Adipose tissue (tissue), 3 donors: Measurements from ENCODE around the gene ULK1. TPM values are rescaled to one million over a fixed set of nuclear protein-coding genes. Genes with fewer than 3 reads are reported as not detected.
"Not testable (repeated sequence)": the region's sequence is repeated elsewhere in the genome, so short reads cannot be mapped to it uniquely, and the experiment has no call there.

Experiments used
- H3K27ac ChIP-seq: one replicate; pipeline ENCODE4 v1.5.1; 2013; ENCODE audit warnings: low read depth, low read length
- WGBS, 3 donors: extraction: QIAGEN DNeasy Blood & Tissue Kit; methylation state at CpG; one replicate each; pipeline ENCODE4 v1.1.7; 2013; 5-methylcytosine and 5-hydroxymethylcytosine counted together
- polyA plus RNA-seq, 3 donors: library from polyadenylated mRNA; stranded (reverse); fragments of 200-250 nt; gene quantifications; one replicate each; pipeline ENCODE4 v1.2.3, GENCODE V29; 2013
- donor health status: healthy with polysubstance abuse.
- donor health status: Bipolar disorder and iron deficiency.
- donor health status: healthy.

Gene ULK1
- polyA plus RNA-seq, 3 donors = 13.7 to 47.1 (median 26.2) TPM

GRCh38 chr12:131948166-131948712, 53.8 kb downstream of the ULK1 start:
- no peak overlapping the region for H3K27ac ChIP-seq
- WGBS, 3 donors = 65 to 84% (median 68%) methylated on average over 1 of the region's 1 CpG

GRCh38 chr12:131948713-131949430, 54.5 kb downstream of the ULK1 start:
- not testable (repeated sequence) for H3K27ac ChIP-seq
- WGBS, 3 donors = 32 to 47% (median 43%) methylated on average over 23 of the region's 23 CpGs

GRCh38 chr12:131949431-131950181, 55.2 kb downstream of the ULK1 start, which contains the start of gene EP400:
EP400 (plus strand) TSS chr12:131949942; CDS start chr12:131960620, 10,678 bp downstream.
- peak within 1 kb of the TSS; percentile 57 for H3K27ac ChIP-seq
- WGBS, 3 donors = 2 to 4% (median 2%) methylated on average over 45 to 97 of the region's 97 CpGs

GRCh38 chr12:131950182-131950913, 55.9 kb downstream of the ULK1 start:
- peak overlapping the region; percentile 57 for H3K27ac ChIP-seq
- WGBS, 3 donors = 1% methylated on average over 77 to 79 of the region's 79 CpGs

GRCh38 chr12:131953810-131954209, 59.4 kb downstream of the ULK1 start:
- H3K27ac ChIP-seq = not testable (repeated sequence)
- WGBS, 3 donors = 96% methylated on average over 9 of the region's 9 CpGs

GRCh38 chr12:131954460-131954859, 60.0 kb downstream of the ULK1 start:
- H3K27ac ChIP-seq = not testable (repeated sequence)
- 89 to 97% (median 95%) methylated on average over 13 of the region's 13 CpGs for WGBS, 3 donors

- H3K27ac ChIP-seq = no peak overlapping the region
- 59 to 84% (median 81%) methylated on average over 4 of the region's 4 CpGs for WGBS, 3 donors
Measured at GRCh38 chr12:131959116-131959515, 64.7 kb downstream of the ULK1 start.

GRCh38 chr12:131959641-131960589, 65.5 kb downstream of the ULK1 start:
- 64 to 80% (median 67%) methylated on average over 16 of the region's 16 CpGs for WGBS, 3 donors
- H3K27ac ChIP-seq = no peak overlapping the region

- WGBS, 3 donors = 91 to 93% (median 93%) methylated on average over 18 to 21 of the region's 30 CpGs
Measured at GRCh38 chr12:131960590-131961325, 66.3 kb downstream of the ULK1 start.

GRCh38 chr12:131961328-131961727, 66.9 kb downstream of the ULK1 start:
- 80 to 100% (median 95%) methylated on average over 1 to 12 of the region's 20 CpGs for WGBS, 3 donors
- H3K27ac ChIP-seq = not testable (repeated sequence)

More at GRCh38 chr12:131960590-131961325, 66.3 kb downstream of the ULK1 start:
- H3K27ac ChIP-seq = not testable (repeated sequence)

- no peak overlapping the region for H3K27ac ChIP-seq
- WGBS, 3 donors = 84 to 90% (median 90%) methylated on average over 8 of the region's 8 CpGs
Measured at GRCh38 chr12:131962069-131962468, 67.6 kb downstream of the ULK1 start.

GRCh38 chr12:131963381-131963780, 69.0 kb downstream of the ULK1 start:
- 83 to 85% (median 84%) methylated on average over 4 of the region's 4 CpGs for WGBS, 3 donors

GRCh38 chr12:131965073-131965472, 70.7 kb downstream of the ULK1 start:
- 73 to 91% (median 79%) methylated on average over 2 of the region's 2 CpGs for WGBS, 3 donors
- no peak overlapping the region for H3K27ac ChIP-seq

More at GRCh38 chr12:131963381-131963780, 69.0 kb downstream of the ULK1 start:
- no peak overlapping the region for H3K27ac ChIP-seq

- 39 to 58% (median 42%) methylated on average over 1 of the region's 1 CpG for WGBS, 3 donors
- H3K27ac ChIP-seq = no peak overlapping the region
Measured at GRCh38 chr12:131971226-131971625, 76.8 kb downstream of the ULK1 start.
